T-helper 1 cell (primary cell): ENCODE measurements around the gene SNRPA1.

Source experiments
- DNase-seq, 5 donors: peaks; one replicate each; pipeline ENCODE4 v3.0.0-alpha.2; 2012 to 2020
- total RNA-seq, 4 donors: gene quantifications; one replicate each; lab custom pipeline; 2026; lab: John Stamatoyannopoulos, UW

Gene SNRPA1
- total RNA-seq: 56.5 to 110 (median 87.4) reads per million in 4 donors

DNA sequence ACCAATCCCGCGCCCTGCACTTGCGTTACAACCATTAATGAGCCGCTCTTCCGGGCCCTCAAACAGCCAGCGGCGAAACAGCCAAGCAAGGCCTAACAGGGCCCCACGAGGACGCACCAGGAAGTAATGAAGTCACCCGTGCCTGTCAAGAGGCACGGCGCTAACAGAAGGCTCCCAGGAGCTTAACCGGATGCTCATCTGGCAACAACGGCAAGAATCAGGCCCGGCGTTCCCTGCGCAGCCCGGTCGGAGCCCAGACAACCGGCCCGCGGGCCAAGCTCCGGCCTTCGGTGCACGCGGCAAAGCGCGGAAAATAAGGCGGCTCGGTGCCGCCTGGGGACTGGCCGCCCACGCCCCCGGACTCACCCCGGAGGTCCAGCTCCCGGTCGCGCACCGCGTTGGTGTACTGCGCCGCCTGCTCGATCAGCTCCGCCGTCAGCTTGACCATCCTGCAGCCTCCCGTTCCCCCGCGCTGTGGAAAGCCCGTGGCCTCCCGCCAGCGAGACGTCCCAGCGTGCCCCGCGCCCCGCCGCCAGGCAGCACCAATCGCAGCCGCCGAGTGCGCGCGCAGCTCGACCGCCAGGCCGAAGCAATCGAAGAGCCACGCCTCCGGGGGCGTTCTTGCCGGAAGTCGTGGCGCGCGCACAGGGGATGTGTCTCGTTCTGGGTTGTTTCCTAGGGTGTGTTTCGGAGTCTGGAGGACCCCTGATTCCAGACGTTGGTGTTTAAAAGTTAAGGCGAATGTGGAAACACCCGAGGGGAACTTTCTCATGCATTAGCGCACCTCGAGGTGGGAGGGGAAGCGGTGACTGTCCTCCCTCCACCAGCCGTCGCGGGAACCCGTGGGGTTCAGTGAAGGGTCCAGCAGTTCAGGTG, at the start of gene SNRPA1:
SNRPA1 (minus strand) TSS at position 518 of the 876 bp plus-strand sequence; CDS start at position 448, 70 bp downstream.
- DNase-seq: peak; percentile 95 to 99 (median 96)

DNA sequence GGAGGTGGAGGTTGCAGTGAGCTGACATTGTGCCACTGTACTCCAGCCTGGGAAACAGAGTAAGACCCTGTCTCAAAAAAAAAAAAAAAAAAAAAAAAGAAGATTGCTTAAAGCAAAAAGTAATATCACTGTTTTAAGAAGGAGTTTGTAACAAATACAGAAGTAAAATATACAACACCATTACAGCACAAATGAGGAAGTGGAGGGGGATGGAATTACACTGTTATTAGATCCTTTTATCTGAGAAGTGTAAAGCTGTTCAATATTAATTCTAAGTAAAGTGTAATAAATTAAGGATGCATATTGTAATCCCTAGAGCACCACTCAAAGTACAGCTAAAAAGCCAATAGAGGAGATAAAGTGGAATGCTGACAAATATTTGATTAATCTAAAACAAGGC, 47.0 kb upstream of the SNRPA1 start:
- no peak for DNase-seq

DNA sequence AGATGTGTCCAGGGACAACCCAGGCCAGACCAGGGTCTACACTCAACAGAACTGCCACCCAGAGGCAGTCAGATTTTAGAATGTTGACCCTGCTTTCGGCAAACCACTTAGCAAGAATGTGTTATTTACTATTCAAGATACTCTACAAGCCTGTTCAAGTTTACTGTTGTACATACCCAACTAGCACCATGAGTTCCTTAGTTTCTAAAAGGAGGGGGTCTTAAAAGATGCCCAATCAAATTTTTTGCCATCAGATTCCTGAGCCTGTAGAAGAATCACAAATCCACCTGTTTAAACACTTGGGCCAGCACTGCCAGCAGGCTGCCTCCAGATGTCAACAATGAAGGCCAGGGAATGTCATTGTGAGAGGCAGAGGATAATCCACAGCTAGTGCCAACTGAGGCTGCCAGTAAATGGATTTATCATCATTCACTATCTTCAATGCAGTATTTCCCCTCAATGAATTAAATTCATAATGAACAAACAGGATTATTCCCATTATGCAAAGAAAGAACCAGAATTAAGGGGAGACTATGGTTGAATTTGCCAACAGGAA, 43.5 kb upstream of the SNRPA1 start:
- DNase-seq: no peak

DNA sequence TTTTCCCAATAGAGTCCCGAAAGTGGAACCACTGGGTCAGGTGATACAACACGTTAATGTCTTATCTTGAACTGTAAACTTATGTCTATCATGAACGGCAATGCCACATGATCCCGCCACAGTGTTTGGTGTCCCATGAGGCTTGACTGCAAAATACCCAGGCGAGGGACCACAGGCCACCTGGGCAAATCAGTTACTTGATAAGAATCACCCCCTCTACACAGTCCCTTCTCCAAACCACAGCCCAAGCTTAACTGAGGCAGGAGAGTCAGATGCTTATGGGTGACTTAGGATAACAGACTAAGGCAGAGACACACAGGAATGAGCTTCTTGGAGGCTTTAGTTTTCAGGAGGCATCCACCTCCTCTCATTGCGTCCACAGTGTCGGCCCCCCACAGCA, 42.9 kb upstream of the SNRPA1 start:
- DNase-seq: no peak

DNA sequence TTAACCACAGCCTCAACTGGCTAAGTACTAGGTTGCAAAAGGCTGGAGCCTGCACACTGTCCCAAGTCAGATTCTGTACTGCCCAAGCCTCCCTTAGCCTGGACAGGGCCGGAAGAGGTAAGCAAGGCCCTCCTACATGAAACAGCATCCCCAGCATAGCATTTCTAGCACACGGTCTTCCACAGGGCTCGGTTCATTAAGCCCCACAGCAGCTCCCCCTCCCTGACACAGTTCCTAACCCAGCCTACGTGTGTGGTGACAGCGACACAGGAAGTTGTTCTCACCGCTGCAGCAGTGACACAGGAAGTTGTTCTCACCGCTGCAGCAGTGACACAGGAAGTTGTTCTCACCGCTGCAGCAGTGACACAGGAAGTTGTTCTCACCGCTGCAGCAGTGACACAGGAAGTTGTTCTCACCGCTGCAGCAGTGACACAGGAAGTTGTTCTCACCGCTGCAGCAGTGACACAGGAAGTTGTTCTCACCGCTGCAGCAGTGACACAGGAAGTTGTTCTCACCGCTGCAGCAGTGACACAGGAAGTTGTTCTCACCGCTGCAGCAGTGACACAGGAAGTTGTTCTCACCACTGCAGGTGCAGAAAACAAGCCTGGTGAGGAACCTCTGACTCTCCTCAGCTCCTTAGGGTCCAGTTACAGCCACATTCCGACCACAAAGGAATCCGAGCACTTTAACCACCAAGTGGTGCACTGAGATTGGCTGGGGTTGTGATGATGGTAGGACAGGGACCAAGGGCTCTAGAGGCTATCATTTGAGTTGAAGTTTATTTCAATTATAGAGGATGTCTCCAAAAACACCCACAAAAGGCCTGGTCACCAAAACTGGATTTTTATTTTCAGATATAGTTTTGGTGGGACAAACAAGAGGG, 39.1 kb upstream of the SNRPA1 start:
- DNase-seq: peak; percentile 22 to 63 (median 54)

DNA sequence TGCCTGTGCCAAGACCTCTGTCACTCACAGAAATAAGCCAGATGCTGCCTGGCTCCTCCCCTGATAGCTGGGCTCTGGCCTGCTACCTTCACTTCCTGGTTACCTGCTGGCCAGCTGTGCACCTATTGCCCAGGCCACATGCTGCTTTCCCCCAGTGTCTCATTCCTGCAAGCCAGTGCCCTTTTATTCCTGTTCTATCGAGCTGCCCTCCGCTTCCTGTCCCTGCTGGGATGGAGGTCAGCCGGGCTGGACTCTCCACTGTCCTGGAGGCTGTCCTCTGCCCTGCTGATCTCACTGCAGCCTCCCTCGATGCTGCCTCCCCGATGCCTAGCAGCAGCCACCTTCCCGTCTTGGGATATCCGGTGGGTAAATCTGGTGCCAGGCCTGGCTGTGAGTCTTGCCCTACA, 37.0 kb upstream of the SNRPA1 start:
- DNase-seq: no peak

DNA sequence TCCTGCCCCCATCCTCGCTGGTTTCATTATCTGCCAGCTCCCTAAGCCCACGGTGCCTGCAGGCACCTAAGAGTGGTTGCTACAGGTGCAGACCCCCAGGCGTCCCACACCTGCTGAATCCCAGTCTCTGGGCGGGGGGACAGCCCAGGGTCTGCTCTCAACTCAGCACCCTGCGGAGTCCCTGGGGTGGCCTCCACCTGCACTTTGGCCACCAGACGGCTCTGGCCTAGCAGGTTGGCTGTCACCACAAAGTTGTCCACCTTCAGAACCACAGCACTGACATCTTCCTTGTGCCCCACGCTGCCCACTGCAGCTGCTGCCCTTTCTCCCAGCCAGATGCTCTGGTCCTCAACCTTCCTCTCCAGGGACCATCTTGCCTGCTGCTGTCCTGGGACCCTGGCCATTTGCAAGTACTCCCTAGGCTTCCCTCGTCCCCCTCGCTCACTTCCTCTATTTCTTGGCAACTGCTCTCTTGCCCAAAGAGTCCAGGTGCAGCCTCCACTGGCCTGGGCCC, 34.9 kb upstream of the SNRPA1 start:
- no peak for DNase-seq

DNA sequence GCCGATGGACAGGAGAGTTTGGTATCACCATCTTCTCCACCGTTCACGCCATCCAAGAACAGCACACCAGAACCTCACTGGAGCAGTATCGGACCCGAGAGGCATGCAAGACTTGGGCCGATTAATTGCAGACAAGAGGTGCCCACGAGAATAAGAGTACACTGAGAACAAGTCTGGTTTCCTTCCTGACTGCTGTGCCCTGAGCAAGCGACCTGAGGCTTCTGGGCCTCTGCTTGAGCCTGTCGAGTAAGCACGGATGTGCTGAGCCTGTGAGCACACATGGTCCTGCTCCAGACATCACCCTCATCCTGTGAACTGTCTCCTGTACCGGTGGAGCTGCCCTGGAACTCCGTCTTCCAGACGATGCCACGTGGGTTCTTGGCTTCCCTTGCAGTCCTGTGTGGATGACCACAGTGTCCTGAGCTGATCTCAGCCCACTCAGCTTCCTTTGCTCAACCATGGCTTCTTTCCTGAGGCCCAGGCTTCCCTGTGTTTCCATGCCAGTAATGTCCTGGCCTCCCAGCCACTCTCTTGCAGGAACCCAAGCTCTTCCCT, 34.3 kb upstream of the SNRPA1 start:
- DNase-seq: no peak

DNA sequence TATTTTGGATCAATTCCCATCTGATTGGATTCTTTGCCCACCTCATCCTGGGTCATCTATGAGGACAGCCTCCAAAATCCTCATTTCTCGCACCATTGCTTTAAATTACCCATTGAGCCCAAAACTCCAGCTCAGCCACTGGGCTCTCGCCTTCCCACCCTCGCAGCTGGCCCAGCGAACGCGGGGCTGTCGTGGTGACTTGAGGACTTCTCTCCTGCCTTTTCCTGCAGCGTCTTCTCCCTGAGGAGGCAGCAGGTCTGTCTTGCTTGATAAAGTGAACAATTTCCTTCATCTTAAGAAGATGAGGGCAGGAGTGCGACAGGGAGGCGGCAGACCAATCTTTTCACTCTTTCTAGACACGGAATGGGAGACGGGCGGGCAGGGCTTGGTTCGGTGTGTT, 33.0 kb upstream of the SNRPA1 start:
- no peak for DNase-seq

DNA sequence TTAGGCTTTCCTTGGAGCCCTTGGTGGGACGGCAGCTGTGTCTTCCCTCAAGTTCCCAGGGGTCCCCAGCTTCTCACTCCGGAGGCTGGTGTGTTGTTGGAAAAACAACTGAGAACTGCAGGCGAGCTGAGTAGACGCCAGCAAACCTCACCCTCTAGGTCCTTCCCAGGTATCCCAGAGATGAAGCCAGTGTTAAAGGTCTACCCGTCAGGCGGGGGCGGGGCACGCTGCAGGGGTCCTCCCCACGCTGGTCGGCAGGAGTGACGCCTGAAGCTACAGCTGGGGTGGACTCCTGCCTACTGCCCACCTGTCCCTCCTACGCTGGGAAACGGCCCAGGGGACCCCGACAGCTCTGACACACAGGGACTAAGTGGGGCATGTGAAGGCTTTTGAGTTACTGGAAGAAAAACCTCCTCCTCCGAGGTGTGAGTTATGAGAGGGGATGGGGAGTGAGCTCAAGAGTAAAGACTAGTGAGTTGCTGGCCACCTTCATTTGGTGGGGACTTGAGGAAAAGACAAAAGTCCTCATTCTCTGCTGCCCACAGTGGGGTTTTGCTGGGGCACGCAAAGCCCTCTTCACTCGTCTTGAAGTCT, 32.2 kb upstream of the SNRPA1 start:
- no peak for DNase-seq

DNA sequence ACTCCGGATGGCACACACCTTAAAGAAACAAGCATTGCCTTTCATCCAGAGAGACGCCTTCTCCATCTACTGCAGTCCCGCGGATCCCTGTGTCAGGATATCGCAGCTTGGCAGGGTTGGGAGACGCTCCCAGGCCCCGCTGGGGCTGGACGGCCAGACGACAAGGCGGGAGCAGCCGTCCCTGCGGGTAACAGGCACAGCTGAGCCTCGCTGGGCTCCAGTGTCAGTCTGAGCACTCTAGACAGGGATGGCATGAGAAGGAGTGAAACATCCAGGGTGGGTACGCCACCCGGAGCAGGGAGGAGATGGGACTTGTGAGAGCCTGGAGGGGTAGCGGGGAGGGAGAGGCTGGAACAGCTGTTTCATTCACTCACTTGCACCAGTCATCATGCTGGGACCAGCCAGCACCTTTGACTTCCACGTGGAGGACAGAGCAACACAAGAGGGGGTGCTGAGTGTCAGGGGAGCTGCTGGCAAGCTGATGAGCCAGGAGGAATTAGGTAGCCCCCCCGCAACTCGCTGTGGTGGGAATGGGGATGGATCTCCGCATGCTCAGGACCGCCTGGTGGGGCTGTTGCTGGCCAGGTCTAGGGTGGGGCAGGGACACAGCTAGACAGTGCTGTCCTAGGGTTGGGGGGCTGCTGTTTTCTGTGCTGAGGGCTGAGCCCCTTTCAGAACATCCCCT, 31.6 kb upstream of the SNRPA1 start:
- no peak for DNase-seq

DNA sequence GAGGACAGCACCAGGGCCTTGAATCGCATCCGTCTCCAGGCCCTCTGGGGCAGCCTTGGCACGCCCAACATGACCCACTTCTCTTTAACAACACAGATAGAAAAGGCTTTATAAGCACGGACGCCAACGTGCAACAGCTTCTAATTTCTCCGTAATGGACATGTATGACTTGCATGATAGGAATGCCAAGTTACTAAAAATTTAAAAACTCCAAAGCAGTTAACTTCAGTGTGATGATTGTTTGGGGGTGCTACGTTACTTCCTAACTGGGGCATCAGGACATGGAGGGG, 30.9 kb upstream of the SNRPA1 start:
- DNase-seq: no peak

DNA sequence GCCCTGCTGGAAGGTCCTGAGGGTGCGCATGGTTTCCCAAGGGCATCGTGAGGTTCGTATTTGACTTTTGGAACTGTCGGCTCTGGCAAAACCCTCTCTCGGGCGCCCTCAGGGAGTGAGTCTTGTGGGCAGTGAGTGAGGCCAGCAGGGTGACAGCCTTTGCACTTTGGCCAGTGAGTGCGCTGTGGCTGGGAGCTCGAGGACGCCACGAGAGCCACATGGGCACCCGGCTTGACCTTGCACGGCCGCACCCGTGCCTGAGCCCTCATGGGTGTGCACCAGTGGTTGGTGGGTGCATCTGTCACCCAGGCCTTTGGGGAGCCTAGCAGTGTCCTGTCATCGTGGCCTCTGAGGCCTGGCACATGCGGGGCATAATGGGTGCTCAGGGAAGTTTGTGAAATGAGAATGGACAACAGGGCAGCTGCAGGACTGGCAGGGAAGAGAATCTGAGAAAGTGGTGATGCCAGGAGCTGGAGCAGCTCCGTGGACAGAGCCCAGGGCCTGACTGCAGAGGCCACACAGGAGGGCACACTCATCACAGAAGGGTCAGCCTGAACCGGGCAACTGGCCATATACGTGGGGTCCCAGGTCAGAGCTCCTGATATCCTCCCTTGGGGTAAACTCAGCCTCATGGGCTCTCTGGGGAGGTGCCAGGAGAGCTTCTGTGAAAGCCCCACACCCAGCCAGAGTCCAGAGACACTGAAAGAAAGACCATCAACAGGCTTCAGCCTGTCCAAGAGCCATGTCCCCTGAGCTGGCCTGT, 30.4 kb upstream of the SNRPA1 start:
- no peak for DNase-seq

DNA sequence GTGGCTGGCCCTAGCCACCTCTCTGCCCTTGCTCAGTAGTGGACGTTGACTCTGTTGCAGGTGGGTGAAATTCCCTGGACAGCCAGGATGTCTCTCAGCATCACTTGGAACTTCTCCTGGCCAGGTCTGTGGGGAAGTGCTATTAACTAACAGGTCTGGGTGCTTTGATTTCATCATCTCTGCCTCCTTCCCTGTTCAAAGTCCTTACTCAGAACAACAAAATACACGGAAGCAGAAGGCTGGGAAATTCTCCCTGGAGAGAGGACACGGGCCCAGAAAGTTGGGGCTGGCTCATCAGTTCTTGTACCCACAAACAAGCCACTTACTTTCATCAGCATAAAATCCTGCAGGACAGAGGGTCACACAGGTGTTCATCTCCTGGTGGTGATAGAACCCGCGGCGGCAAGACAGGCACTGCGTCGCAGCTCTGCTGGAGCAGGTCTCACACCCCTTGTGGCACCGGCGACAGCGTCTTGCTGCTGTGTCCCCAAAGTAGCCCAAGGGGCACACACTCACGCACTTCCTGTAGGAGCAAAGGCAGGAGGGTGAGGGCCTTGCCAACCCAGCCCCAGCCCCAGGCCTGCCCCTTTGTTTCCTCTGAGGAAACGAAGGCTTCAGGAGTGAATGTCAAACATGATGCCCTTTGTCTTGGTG, 29.6 kb upstream of the SNRPA1 start:
- no peak for DNase-seq

DNA sequence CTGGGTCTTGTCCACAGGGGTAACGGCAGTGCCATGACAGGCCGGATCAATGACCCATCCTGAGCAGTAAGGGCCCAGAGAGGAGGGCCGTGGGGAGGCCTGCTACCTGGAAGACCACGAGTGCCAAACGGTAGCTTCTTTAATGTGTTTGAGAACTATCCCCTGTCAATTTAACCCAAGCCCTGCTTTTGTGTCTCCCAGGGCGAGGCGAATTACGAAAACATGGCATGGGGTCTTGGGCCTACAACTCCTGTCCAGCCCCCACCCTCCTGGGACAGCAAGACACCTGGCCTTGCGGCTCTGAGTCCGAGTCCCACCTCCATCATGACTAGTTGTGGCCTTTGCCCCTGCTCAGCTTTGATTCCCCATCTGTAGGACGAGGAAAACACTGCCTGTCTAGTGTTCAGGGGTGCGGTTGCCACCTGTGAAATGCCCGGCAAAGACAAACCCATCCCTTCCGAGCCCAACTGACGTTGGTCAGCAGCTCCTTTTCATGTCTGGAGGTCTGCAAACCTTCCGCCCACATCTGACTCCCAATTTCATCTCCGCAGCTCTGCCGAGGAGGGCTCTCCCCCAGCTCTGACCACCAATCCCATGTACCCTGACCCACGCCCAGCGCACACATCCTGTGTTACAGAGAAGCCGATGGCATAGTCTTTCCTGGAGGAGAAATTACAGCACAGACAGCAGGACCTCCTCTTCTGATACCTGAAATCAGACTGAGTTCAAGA, 28.9 kb upstream of the SNRPA1 start:
- DNase-seq: no peak

DNA sequence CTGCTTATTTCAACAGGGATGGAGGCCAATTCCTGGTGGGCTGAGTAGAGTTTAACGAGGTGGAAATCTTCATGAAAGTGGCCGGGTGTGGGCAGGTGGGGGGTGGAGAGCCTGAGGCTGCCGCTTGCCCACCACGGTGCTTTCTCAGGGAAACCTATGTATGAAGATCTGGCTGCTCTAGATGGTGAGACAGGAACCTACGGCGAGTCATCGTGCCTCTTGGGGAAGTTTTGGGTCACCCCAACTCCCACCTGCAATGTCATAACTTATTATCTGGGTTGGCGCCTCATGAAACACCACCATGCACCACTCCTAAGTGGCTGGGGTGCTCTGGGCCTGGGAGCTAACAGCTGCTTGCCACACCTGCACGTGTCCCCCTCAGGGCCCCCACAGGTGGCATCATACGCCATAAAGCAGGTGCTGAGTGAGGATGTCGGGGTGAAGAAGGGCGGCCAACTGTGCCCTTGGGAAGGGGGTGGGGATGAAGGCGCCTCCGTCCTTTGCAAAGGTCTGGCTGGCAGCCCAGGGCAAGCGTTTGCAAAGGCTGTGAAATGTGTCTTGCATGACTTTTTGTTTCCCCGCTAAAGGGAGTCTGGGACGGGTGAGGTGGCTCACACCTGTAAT, 27.9 kb upstream of the SNRPA1 start:
- DNase-seq: no peak

DNA sequence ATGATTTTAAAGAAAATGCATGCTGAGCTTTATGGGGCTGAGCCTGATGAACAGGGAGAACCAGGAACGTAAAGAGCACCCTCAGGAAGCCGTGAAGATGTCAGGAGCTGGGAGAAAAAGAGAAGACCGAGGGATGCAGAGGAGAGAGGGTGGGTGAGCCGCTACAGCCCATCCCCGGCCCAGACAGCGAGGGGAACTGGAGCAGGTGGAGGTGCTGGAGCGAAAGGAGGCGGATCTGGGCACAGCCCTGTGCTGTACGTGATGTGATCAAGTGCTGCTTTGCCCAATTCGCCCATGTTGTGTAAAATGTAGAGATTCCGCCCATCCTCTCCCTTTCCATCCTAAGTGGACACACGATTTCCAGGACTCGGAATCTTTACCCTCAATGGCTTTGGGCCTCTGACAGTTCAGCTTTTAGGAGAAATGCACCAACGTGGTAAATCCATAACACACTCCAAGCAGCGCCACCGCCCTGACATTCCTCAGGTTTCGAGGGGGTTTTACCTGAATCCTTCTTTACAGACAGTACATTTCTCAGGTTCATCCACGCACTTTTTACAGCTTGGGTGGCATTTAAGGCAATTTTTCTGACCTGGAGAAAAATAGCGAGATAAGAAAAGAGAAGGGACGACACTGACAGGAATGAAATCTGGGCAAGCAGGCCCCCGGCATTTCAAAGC, 27.1 kb upstream of the SNRPA1 start:
- DNase-seq: no peak

DNA sequence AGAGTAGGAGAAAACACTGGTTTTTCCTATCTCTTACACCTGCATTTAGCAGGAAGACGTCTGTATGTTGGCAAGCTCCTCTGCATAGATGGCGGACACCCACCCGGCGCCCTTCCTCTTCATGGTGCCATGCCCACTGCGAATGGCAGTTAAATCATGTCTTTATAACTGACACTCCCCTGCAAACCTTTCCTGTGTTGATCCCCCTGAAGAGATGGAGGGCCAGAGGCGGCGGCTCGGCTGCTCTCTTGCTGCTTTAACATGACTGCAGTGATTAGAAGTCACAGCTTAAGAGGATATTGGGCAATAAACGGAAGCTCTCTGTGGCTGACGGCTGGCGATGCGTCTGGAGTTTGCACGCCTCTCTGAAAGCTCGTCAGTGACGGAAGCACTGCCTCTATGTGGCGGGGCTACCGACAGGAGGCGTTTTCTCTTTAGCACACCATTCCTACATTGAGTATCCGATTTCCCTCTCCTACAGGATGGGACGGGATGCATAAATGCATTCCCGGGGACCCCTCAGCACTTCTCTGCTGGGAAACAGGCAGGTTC, 25.5 kb upstream of the SNRPA1 start:
- DNase-seq: peak in 3 of 5 donors; percentile 39 to 92 (median 40)
